GM10248 (cell line): Measurements from ENCODE around the gene SKP2.

Experiments used
- CTCF ChIA-PET: fragments of 300-600 bp; sonication (Branson Sonifier 250); formaldehyde crosslinking; extraction: SDS; loops from one replicate; lab custom pipeline; 2021; ENCODE audit warnings: antibody characterized with exemption; lab: Yijun Ruan, JAX
- POLR2A ChIA-PET: fragments of 350-650 bp; sonication (Branson Sonifier 250); formaldehyde crosslinking; extraction: SDS; loops from one replicate; lab custom pipeline; 2020; ENCODE audit warnings: antibody characterized with exemption; lab: Yijun Ruan, JAX
- DNase-seq: peaks from one replicate; pipeline ENCODE4 v3.0.0; 2012; ENCODE audit errors: extremely low spot score
- TF ChIP-seq, protein P1 (sequence below): IDR thresholded peaks from 2 replicates; pipeline ENCODE4 v1.5.1; 2012; ENCODE audit warnings: mild to moderate bottlenecking, low read depth; ENCODE audit errors: extremely low read depth, missing control alignments, control extremely low read depth

SKP2 gene

DNA sequence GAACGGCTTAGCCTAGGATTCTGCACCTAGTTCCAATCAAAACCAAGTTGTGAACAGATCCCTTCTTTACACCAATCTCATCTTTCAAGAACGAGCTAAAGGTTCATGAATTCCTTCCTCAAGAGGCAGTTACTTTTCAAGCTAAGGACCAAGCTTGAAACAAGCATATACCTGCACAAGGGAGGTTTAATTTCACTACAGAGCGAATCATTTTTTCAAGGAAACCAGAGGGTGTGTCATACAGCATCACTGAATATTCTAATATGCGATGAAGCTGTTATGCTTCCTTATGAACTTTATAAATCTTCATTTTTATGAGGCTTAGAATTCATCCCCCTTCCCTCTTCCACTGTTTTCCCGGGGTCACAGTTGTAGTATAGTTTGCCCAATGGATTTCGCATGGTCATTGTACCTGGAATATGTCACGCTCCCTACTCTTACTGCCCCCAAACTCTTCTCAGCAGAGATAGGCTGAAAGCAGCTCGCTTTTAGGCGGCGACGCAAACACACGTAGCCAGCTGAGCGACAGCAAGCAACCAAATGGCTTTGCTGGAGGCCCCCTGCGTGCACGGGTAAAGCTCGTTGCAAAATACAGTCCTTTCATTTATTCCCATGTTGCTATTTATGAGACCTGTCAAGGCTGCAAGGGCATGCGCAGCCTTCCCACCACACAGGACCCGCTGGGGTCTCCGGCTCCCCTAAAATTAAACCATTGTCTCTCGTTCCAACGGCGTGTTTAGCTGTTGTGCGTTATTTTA, 1.1 kb upstream of the SKP2 start:
- POLR2A ChIA-PET, result no interaction called here
- TF ChIP-seq, protein P1, sequence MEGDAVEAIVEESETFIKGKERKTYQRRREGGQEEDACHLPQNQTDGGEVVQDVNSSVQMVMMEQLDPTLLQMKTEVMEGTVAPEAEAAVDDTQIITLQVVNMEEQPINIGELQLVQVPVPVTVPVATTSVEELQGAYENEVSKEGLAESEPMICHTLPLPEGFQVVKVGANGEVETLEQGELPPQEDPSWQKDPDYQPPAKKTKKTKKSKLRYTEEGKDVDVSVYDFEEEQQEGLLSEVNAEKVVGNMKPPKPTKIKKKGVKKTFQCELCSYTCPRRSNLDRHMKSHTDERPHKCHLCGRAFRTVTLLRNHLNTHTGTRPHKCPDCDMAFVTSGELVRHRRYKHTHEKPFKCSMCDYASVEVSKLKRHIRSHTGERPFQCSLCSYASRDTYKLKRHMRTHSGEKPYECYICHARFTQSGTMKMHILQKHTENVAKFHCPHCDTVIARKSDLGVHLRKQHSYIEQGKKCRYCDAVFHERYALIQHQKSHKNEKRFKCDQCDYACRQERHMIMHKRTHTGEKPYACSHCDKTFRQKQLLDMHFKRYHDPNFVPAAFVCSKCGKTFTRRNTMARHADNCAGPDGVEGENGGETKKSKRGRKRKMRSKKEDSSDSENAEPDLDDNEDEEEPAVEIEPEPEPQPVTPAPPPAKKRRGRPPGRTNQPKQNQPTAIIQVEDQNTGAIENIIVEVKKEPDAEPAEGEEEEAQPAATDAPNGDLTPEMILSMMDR, result no peak
- DNase-seq, result peak; percentile 50
- CTCF ChIA-PET, result interaction anchor here (0.9 to 3.0 kb wide), 5 partner anchors 12 to 226 kb away, joined by 3 to 12 read pairs (median 4); no protein-coding TSS in a partner anchor

DNA sequence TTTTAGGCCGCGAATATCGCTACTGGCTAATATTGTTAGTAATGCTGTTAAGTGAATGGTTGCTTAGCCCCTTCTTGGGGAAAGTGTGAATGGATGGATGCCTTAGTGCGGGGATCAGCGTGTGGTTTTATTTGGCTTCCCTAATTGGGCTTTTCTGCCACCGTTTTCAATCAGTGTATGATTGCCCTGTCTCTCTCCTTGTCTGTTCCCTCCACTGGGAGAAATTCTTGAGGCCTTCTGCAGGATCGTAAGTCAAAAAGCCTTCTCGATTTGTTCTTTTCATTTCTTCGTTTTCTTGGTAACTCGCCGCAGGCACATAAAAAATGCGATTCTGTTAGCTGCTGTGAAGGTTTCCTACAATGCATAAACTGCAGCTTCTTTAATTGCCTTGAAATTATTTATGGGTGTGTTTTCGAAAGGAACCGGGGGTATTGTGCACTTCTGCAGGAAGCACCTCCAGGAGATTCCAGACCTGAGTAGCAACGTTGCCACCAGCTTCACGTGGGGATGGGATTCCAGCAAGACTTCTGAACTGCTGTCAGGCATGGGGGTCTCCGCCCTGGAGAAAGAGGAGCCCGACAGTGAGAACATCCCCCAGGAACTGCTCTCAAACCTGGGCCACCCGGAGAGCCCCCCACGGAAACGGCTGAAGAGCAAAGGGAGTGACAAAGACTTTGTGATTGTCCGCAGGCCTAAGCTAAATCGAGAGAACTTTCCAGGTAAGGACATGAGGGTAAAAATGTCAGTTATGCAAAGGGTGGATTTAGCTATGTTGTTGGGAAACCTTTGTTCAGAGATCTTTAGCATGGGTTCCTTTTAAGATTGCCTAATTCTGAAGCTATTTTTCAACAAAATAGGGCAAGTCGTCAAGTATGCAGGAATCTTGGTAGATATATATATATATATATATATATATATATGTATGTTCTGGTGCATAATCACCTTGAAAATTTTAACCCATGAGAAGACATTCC, 700 bp downstream of the SKP2 start:
- ChIA-PET POLR2A (interaction anchor here (1.0 kb wide), 1 partner anchor 89 kb away, joined by 3 read pairs; the partner anchor contains the start of gene NADK2), CTCF (interaction anchor here (0.6 to 3.0 kb wide), 7 partner anchors 9 to 89 kb away, joined by 3 to 12 read pairs (median 4); partner anchors contain the start of gene NADK2)
- peak; percentile 14 for DNase-seq
- TF ChIP-seq, protein P1, result no peak

DNA sequence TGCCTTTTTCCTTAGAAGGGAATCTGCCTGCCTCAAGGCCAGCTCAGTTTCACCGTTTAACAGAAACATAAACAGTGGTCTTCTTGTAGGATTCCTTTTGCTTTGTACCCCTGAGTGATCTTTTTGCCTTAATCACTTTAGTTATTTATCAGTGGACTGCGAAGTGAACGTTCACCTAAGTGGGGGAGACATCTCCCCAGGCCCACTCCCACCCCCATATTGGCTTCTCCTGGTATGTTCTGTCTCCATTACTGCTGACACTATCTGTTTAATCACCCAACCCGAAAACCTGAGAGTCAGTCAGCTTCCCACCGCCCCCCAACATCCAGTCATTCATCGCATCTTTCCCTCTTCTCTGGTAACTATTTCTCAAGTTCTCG, 1.4 kb downstream of the SKP2 start:
- TF ChIP-seq, protein P1, result no peak
- CTCF ChIA-PET, result interaction anchor here (1.1 to 1.7 kb wide), 4 partner anchors 9 to 88 kb away, joined by 3 to 9 read pairs (median 6); partner anchors contain the start of gene NADK2
- POLR2A ChIA-PET, result no interaction called here
- no peak for DNase-seq

DNA sequence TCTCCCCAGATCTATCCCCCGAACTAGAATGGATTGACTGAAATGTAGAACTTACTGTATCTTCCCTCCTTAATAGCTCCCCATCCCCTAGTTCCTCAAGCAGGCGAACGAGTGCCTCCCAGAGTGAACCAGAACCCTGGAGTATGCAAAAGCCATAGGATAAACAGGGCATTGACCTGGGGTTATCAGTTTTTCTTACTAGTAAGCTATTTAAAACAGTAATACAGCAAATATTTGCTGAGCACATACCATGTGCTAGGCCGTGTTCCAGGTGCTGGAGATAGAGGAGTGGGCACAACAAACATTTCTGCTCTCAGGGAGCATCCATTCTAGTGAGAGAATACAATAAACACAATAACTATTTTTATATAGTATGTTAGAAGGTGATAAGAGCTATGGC, 1.8 kb downstream of the SKP2 start:
- TF ChIP-seq, protein P1, result no peak
- POLR2A ChIA-PET, result no interaction called here
- CTCF ChIA-PET, result interaction anchor here (1.1 to 1.7 kb wide), 2 partner anchors 75 to 88 kb away, joined by 3 to 9 read pairs; partner anchors contain the start of gene NADK2
- DNase-seq, result no peak

DNA sequence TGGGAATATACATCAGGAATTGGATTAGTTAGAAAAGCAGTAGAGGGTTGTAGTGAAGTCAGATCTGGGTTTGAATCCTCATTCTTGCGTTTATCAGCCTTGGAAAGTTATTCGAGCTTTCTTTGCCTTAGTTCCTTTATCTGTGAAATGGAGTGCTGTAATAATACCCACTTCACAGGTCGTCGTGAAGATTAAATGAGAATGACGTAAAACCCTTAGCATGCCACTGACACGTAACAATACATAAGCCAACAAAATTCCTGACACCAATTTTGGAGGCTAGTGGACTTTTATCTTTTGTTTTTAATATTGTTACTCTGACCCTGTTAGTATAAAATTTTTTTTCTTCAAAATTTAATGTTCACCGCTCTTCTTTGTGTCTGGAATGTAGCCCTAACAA, 3.4 kb downstream of the SKP2 start:
- ChIA-PET POLR2A (no interaction called here), CTCF (interaction anchor here (2.4 kb wide), 1 partner anchor 9 kb away, joined by 7 read pairs; no protein-coding TSS in a partner anchor)
- TF ChIP-seq, protein P1, result no peak
- DNase-seq, result no peak

DNA sequence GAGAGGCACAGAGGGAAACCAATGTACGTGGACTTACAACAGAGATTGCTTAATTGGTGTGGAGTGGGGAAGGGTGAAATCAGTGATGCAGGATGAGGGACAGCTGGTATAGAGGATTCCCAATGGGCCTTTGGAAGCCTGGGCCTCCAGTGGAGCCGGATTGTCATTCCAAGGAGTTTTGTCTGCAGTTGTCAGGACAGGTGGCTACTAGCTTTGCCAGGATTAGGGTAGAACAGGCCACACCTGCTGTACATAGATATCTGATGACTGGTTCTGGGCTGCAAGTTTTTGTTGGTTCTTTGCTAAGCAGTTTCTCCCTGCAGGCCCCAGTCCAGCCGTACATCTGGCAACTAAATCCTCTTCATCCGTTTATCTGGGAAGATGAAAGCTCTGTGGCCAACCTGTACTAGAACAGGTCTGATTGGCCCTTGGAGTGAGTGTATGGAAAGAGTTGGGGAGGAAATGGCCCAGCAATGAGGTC, 4.2 kb downstream of the SKP2 start:
- CTCF ChIA-PET, result interaction anchor here (1.2 to 2.4 kb wide), 3 partner anchors 10 to 86 kb away, joined by 4 to 7 read pairs (median 6); partner anchors contain the start of gene NADK2
- POLR2A ChIA-PET, result no interaction called here
- TF ChIP-seq, protein P1, result no peak
- no peak for DNase-seq
